ENCODE measurements around the gene PSMD14.

PSMD14 gene

DNA sequence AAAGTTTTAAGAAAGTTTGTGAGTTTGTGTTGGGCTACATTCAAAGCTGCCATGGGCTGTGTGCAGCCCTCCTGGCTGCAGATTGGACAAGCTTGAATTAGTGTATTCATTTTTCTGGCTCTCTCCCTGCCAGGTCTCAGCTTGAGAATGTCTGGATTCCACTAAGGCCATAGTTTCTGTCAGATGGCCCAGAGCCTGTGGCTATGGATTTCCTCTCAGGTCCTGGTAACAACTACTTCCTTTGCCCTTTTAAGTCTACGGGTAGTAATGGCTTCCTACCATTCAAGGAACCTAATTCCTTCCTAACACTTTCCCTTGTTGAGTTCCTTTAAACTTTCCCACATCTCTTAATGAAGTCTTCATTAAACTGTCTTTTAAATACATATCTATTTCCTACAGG, 24.3 kb upstream of the PSMD14 start:
- TF ChIP-seq, protein P1, sequence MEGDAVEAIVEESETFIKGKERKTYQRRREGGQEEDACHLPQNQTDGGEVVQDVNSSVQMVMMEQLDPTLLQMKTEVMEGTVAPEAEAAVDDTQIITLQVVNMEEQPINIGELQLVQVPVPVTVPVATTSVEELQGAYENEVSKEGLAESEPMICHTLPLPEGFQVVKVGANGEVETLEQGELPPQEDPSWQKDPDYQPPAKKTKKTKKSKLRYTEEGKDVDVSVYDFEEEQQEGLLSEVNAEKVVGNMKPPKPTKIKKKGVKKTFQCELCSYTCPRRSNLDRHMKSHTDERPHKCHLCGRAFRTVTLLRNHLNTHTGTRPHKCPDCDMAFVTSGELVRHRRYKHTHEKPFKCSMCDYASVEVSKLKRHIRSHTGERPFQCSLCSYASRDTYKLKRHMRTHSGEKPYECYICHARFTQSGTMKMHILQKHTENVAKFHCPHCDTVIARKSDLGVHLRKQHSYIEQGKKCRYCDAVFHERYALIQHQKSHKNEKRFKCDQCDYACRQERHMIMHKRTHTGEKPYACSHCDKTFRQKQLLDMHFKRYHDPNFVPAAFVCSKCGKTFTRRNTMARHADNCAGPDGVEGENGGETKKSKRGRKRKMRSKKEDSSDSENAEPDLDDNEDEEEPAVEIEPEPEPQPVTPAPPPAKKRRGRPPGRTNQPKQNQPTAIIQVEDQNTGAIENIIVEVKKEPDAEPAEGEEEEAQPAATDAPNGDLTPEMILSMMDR (IDR thresholded peaks at IDR 0.05; ENCODE audit: low read depth, low read length) = no peak

DNA sequence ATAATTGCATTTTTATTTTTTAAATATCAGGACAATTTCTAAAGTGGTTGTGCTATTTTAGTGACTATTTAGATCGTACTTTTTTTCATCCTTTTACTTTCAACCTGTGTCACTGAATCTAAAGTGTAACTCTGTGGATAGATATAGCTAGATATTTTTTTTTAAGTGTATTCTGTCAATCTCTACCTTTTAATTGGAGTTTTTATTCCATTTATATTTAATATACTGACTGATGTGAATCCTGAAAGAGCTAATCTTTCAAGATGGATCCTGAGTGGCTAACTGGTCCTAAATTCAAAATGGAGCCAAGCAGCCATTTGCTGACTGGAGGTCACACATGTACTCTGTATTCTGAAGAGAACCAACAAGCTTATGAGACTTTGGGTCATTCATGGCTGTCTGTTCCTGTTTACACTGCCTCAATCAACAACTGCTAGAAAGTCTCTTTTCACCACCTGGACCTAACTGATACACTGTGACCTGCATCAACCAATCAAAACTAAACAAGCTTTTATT, 4.6 kb upstream of the PSMD14 start:
- no peak for DNase-seq (ENCODE audit: low read depth in 2 of 2)
- H3K4me3 ChIP-seq (replicated peaks in 1 of 2; ENCODE audit: low read depth in 2 of 2, low read length in 2 of 2) = no peak overlapping the region
- TF ChIP-seq, protein P1 (IDR thresholded peaks at IDR 0.05; ENCODE audit: low read depth, low read length) = no peak

More for the DNA sequence above, 24.3 kb upstream of the PSMD14 start:
- DNase-seq (ENCODE audit: low read depth in 2 of 2) = peak; percentile 6 to 12
- no peak overlapping the region for H3K4me3 ChIP-seq (replicated peaks in 1 of 2; ENCODE audit: low read depth in 2 of 2, low read length in 2 of 2)

DNA sequence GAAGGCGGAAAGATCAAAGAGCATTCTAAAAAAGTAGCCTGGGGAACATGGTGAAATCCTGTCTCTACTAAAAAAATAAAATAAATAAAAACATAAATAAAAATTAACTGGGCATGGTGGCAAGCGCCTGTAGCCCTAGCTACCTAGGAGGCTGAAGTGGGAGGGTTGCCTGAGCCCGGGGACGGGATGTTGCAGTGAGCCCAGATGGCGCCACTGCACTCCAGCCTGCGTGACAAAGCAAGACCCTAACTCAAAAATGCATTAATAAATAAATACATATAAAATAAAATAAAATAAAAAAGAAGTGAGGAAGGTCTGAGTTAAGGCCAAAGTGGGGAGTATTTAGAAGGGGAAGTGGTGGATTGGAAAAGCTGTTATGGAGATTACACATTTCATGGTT, 1.3 kb upstream of the PSMD14 start:
- TF ChIP-seq, protein P1 (IDR thresholded peaks at IDR 0.05; ENCODE audit: low read depth, low read length) = no peak
- no peak overlapping the region for H3K4me3 ChIP-seq (replicated peaks in 1 of 2; ENCODE audit: low read depth in 2 of 2, low read length in 2 of 2)
- DNase-seq (ENCODE audit: low read depth in 2 of 2) = no peak

DNA sequence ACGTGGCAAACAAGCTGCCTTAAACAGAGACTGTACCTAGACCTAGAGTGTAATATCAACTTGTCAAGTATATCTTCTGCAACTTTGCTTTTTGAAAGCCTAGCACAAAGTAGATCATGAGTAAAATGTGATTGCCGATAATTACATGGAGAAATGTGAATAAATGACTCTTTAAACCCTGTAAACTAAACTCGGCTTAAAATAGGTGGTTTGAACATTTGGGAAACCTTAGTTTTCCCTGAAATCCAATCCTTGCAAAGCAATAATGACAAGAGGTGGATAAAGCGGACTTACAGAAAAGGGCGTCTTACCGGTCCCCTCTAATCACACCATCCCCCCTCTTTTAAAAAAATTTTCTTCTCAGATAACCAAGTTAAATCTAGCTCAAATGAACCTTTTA, 549 bp upstream of the PSMD14 start:
- H3K4me3 ChIP-seq (replicated peaks in 1 of 2; ENCODE audit: low read depth in 2 of 2, low read length in 2 of 2) = peak overlapping the region; percentile 78 to 81
- TF ChIP-seq, protein P1 (IDR thresholded peaks at IDR 0.05; ENCODE audit: low read depth, low read length) = no peak
- no peak for DNase-seq (ENCODE audit: low read depth in 2 of 2)

DNA sequence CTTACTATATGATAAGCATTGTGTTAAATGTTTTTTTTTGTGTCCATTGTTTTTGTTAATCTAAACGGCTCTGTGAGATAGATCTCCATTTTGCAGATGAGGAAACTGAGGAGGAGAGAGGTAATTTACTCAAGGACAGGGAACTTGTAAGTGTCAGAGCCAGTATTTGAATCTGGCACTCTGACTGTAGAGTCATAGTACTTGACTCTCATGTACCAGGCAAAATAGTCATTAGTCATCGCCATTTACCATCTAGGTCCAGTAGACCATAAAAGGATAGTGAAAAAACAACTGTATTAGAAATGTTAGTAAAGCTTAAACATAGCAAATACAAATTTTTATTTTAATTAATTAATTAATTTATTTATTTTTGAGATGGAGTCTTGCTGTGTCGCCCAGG, 4.8 kb downstream of the PSMD14 start:
- TF ChIP-seq, protein P1 (IDR thresholded peaks at IDR 0.05; ENCODE audit: low read depth, low read length) = no peak
- no peak overlapping the region for H3K4me3 ChIP-seq (replicated peaks in 1 of 2; ENCODE audit: low read depth in 2 of 2, low read length in 2 of 2)
- DNase-seq (ENCODE audit: low read depth in 2 of 2) = peak in 1 of 2 donors; percentile 66

DNA sequence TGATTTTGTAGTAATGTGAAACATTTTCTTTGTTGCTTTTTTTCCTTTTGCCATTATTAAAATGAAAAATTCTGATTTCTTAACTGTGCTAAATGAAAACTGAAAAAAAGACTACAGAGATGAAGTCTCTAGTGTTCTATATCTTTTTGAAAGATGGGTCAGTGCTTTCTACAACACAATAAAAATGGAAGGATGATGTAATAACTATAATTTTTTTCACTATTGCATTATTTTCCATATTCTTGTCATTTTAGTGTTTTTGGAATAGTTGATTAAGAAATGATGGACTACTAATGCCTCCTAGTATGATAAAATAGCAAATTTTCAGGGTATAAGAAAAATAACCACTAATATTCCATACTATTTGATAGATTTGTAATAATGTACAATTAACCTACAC, 7.2 kb downstream of the PSMD14 start:
- TF ChIP-seq, protein P1 (IDR thresholded peaks at IDR 0.05; ENCODE audit: low read depth, low read length) = no peak

DNA sequence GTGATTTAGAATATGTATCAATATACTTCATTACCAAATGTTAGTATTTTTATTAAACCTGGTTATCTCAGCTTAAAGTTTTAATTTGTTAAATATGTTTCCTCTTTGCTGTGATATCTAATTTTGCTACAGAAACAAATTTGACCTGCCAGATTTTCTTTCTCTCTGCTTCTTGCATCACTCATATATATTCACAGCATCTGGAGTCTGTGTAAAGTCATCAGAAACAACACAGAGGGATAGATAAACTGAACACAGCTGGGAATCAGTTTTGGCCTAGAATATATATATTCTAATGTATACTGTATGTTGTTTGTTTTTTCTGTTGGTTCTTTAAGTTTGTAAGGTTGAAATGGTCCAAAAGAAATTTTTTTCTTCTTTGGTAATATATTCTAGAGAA, 8.5 kb downstream of the PSMD14 start:
- H3K4me3 ChIP-seq (replicated peaks in 1 of 2; ENCODE audit: low read depth in 2 of 2, low read length in 2 of 2) = no peak overlapping the region
- TF ChIP-seq, protein P1 (IDR thresholded peaks at IDR 0.05; ENCODE audit: low read depth, low read length) = no peak
- DNase-seq (ENCODE audit: low read depth in 2 of 2) = peak in 1 of 2 donors; percentile 6

More for the DNA sequence above, 7.2 kb downstream of the PSMD14 start:
- no peak overlapping the region for H3K4me3 ChIP-seq (replicated peaks in 1 of 2; ENCODE audit: low read depth in 2 of 2, low read length in 2 of 2)
- no peak for DNase-seq (ENCODE audit: low read depth in 2 of 2)
